GM11168 (cell line): ENCODE results near the gene ARHGAP22.

ENCODE experiments used
- in situ Hi-C: fragments of 300-500 bp; cut with MboI; formaldehyde crosslinking; loops from one replicate; pipeline ENCODE4 v1.12.0; 2022; ENCODE audit warnings: low sequenced_read_pairs; ENCODE audit not compliant: unreplicated experiment

ARHGAP22 gene

GRCh38 chr10:48414160-48414559 lies 190.7 kb downstream of the ARHGAP22 start:
- in situ Hi-C loops = no loop called here

GRCh38 chr10:48412933-48413332 lies 191.9 kb downstream of the ARHGAP22 start:
- in situ Hi-C loops = no loop called here

DNA sequence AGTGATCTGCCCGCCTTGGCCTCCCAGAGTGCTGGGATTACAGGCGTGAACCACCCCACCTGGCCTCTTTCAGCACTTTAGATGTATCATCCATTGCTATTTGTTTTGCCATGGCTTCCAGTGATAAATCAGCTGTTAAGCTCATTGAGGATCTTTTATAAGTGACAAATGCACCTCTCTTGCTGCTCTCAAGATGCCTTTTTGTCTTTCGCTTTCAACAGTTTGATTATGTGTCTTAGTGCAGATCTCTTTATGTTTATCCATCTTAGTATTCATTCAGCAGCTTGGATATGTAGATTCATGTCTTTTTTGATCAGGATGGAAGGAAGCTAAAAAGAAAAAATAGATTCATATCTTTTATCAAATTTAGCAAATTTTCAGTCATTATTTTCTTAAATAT lies 192.8 kb downstream of the ARHGAP22 start:
- in situ Hi-C loops = no loop called here

DNA sequence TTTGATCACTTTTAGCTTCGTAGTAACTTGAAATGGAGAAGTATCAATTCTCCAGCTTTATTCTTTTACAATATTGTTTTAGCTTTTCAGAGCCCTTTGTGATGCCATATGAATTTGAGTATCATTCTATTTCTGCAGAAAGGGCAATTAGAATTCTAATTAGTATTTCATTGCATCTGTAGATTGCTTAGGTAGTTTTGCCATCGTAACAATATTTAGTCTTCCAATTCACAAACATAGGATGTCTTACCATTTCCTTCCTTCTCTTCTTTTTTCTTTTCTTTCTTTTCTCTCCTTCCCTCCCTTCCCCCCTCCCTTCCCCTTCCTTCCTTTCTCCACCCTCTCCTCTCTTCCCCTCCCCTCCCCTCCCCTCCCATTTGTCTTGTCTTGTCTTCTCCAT lies 193.4 kb downstream of the ARHGAP22 start:
- in situ Hi-C loops = no loop called here

GRCh38 chr10:48410503-48410902 lies 194.4 kb downstream of the ARHGAP22 start:
- in situ Hi-C loops = no loop called here

DNA sequence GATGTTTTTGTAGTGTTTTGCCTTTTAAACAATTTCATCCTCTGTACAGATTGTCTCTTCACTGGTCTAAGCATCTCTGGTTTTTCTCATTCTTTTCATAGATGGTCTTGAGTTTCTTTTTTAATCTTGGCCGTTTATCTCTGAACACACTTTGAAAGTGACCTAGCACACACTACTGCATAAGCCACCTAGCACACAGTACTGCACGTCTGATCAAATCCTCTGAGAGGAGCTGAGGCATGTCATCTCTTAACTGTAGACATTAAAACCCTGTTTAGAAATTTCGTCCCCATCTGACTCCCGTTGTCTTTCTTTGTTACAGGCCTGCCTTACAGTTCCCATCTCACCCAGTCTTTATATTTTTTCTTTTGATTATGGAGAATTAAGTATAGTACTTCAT lies 198.2 kb downstream of the ARHGAP22 start:
- in situ Hi-C loops = no loop called here

GRCh38 chr10:48406204-48406603 lies 198.7 kb downstream of the ARHGAP22 start:
- in situ Hi-C loops = no loop called here

DNA sequence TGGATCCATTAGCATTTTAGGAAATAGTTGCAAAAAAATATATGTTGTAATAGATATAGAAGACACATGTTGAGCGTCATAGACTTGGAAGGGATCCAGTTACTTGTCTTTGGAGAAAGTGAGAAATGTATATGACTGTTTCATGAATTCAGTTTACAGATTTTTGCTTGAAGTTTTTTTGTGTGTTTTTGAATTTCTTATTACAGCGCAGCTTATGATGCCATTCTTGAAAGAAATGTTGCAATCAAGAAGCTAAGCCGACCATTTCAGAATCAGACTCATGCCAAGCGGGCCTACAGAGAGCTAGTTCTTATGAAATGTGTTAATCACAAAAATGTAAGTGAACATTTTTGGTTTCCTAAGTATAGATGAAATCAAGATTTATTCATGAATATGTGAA lies 200.2 kb downstream of the ARHGAP22 start:
- in situ Hi-C loops = no loop called here

DNA sequence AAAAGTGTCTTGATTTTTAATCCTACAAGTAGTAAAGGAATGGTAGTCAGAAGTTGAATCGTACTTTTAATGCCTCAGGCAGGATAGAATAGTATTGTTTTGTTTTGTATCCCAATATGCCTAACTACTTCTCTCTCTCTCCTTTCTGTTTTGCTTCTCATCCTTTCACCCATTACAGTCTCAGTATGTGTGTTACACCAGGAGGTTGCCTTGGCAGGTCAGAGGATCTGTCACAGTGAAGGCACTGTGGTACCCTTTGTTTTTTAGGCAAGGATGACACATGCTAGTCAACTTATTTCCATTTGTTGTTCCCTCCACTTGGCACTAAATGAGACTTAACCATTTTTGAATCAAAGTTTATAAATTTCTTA lies 204.0 kb downstream of the ARHGAP22 start:
- in situ Hi-C loops = no loop called here

GRCh38 chr10:48400129-48400849 lies 204.6 kb downstream of the ARHGAP22 start:
- in situ Hi-C loops = no loop called here

DNA sequence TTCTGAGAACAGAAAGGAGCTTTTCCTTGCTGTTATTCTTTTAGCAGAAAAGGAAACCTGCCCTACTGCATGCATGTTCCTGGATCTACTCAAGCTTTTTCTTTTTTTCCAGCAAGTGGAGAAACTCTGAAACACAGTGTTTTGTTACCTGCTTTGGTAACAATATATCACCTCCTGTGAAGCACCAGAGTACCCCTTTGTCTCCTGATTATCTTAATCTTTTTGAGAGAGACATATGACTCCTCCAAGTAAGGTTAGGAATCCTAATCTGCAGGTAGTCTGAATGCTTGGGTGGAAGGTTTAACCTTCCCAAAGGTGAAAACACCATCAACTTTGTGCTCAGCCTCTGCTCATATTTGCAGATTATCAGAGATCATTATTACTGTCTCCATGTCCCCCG lies 205.3 kb downstream of the ARHGAP22 start:
- in situ Hi-C loops = no loop called here

DNA sequence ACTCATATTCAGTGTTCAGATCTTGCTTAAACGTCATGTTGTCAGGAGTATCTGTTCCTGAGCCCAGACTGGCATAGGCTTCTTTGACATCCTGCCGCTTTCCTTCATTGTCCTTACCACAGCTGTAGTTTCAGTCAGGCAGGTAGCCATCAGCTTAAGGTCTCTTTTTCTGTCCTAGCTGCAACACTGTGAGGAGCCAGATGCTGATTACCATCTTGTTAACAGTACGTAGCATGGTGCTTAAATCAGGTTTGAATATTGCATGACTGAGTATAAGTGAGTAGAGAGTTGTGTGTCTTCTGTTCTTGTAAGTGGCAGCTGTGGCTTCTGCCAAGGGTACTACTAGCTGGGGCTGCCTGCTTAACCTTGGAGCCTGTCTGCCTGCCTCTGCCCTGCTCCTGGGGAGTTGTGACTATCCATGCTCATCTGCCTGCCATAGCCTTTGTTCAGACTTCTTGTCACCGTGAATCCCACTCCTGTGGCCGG lies 205.8 kb downstream of the ARHGAP22 start:
- in situ Hi-C loops = no loop called here

GRCh38 chr10:48398261-48398660 lies 206.6 kb downstream of the ARHGAP22 start:
- in situ Hi-C loops = no loop called here
